Measurements from ENCODE around the gene CDH19.

DNA sequence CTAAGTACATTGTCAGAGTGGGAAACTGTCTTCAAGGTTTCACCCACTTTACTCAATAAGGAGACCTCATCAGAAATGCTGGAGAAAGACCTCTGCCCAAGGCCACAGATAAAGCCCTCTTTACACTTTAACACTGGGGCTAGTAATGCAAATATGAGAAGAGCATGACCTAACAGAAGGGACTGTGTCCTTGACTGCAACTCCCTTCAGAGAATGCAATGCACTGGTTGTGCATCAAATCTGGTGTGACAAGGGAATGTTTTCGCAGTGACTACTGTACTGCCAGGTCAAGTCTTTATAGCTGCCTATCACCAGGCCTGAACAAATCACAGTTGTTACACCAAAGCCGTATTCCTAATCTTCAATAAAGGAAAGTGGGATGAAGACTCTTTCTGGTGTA, 28.6 kb downstream of the CDH19 start:
- TF ChIP-seq POLR2A (IDR thresholded peaks at IDR 0.05) (no peak), POLR2AphosphoS5 (IDR thresholded peaks at IDR 0.05) (no peak), EP300 (IDR thresholded peaks at IDR 0.05) (no peak)
- TF ChIP-seq, protein P1, sequence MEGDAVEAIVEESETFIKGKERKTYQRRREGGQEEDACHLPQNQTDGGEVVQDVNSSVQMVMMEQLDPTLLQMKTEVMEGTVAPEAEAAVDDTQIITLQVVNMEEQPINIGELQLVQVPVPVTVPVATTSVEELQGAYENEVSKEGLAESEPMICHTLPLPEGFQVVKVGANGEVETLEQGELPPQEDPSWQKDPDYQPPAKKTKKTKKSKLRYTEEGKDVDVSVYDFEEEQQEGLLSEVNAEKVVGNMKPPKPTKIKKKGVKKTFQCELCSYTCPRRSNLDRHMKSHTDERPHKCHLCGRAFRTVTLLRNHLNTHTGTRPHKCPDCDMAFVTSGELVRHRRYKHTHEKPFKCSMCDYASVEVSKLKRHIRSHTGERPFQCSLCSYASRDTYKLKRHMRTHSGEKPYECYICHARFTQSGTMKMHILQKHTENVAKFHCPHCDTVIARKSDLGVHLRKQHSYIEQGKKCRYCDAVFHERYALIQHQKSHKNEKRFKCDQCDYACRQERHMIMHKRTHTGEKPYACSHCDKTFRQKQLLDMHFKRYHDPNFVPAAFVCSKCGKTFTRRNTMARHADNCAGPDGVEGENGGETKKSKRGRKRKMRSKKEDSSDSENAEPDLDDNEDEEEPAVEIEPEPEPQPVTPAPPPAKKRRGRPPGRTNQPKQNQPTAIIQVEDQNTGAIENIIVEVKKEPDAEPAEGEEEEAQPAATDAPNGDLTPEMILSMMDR (IDR thresholded peaks at IDR 0.05) = no peak
